Mesothelial cell of epicardium (in vitro differentiated cells): ENCODE results near the gene CREB3L2. TPM values are rescaled to one million over a fixed set of nuclear protein-coding genes. Genes with fewer than 3 reads are reported as not detected.

ENCODE experiments used
- DNase-seq, 2 experiments: peaks; one replicate each; pipeline ENCODE4 v3.0.0; 2021; ENCODE audit warnings: low spot score in 2 of 2; ENCODE audit not compliant: unreplicated experiment in 2 of 2
- H3K27ac Mint-ChIP-seq: 2 replicates; pipeline ENCODE4 v1.8.0; 2021; ENCODE audit warnings: mixed read lengths
- H3K27me3 Mint-ChIP-seq: 2 replicates; pipeline ENCODE4 v1.8.0; 2021; ENCODE audit warnings: low read depth, mixed read lengths
- H3K36me3 Mint-ChIP-seq: 2 replicates; pipeline ENCODE4 v1.8.0; 2021; ENCODE audit warnings: mixed read lengths
- H3K4me1 Mint-ChIP-seq: 2 replicates; pipeline ENCODE4 v1.8.0; 2021; ENCODE audit warnings: mixed read lengths
- H3K4me3 Mint-ChIP-seq: 2 replicates; pipeline ENCODE4 v1.8.0; 2021; ENCODE audit warnings: mild to moderate bottlenecking, moderate library complexity, mixed read lengths
- H3K9me3 Mint-ChIP-seq: 2 replicates; pipeline ENCODE4 v1.8.0; 2021; ENCODE audit warnings: mixed read lengths
- CTCF ChIP-seq: fragments of 200-600 bp; sonication (generic); IDR thresholded peaks from one replicate; pipeline ENCODE4 v1.5.0; 2021; ENCODE audit warnings: antibody characterized with exemption; ENCODE audit not compliant: unreplicated experiment
- total RNA-seq: library from RNA; stranded (reverse); gene quantifications from 3 replicates; pipeline ENCODE4 v1.2.1, GENCODE V29; 2021

Gene CREB3L2
- total RNA-seq, 1 donor from 2014 or later, result 80.4 TPM

- H3K27me3 Mint-ChIP-seq, result no peaks in the 10 kb centered on the region
- H3K4me3 Mint-ChIP-seq, result no peak overlapping the region
- peaks cover 9% of the 10 kb centered on the region for H3K36me3 Mint-ChIP-seq
- H3K9me3 Mint-ChIP-seq, result no peaks in the 10 kb centered on the region
- H3K27ac Mint-ChIP-seq, result peak overlapping the region; percentile 75
- no peak for DNase-seq
- peaks cover 30% of the 10 kb centered on the region for H3K4me1 Mint-ChIP-seq
- no peak for TF ChIP-seq CTCF
Observed at GRCh38 chr7:137992550-137993394, 9.1 kb downstream of the CREB3L2 start.

GRCh38 chr7:137992104-137992549, 9.8 kb downstream of the CREB3L2 start:
- peaks cover 35% of the 10 kb centered on the region for H3K4me1 Mint-ChIP-seq
- no peak overlapping the region for H3K4me3 Mint-ChIP-seq

GRCh38 chr7:137990251-137990941, 11.5 kb downstream of the CREB3L2 start:
- Mint-ChIP-seq H3K27me3 (no peaks in the 10 kb centered on the region), H3K4me3 (no peak overlapping the region)

More at GRCh38 chr7:137992104-137992549, 9.8 kb downstream of the CREB3L2 start:
- Mint-ChIP-seq H3K27me3 (no peaks in the 10 kb centered on the region), H3K27ac (peak overlapping the region; percentile 75), H3K9me3 (no peaks in the 10 kb centered on the region), H3K36me3 (peaks cover 9% of the 10 kb centered on the region)
- DNase-seq, result no peak
- no peak for TF ChIP-seq CTCF

GRCh38 chr7:137989590-137989989, 12.3 kb downstream of the CREB3L2 start:
- no peaks in the 10 kb centered on the region for H3K9me3 Mint-ChIP-seq
- no peak for TF ChIP-seq CTCF

More at GRCh38 chr7:137990251-137990941, 11.5 kb downstream of the CREB3L2 start:
- TF ChIP-seq CTCF, result no peak
- no peak for DNase-seq
- no peak overlapping the region for H3K27ac Mint-ChIP-seq
- no peaks in the 10 kb centered on the region for H3K9me3 Mint-ChIP-seq
- H3K4me1 Mint-ChIP-seq, result peaks cover 42% of the 10 kb centered on the region
- H3K36me3 Mint-ChIP-seq, result no peaks in the 10 kb centered on the region

GRCh38 chr7:137989094-137989493, 12.8 kb downstream of the CREB3L2 start:
- no peak overlapping the region for H3K27ac Mint-ChIP-seq
- H3K27me3 Mint-ChIP-seq, result no peaks in the 10 kb centered on the region
- peaks cover 51% of the 10 kb centered on the region for H3K4me1 Mint-ChIP-seq
- TF ChIP-seq CTCF, result no peak
- H3K9me3 Mint-ChIP-seq, result no peaks in the 10 kb centered on the region
- peaks cover 5% of the 10 kb centered on the region for H3K36me3 Mint-ChIP-seq
- DNase-seq, result no peak
- no peak overlapping the region for H3K4me3 Mint-ChIP-seq

More at GRCh38 chr7:137989590-137989989, 12.3 kb downstream of the CREB3L2 start:
- no peak overlapping the region for H3K4me3 Mint-ChIP-seq
- DNase-seq, result no peak
- H3K27ac Mint-ChIP-seq, result no peak overlapping the region
- H3K36me3 Mint-ChIP-seq, result peaks cover under 1% of the 10 kb centered on the region
- peaks cover 50% of the 10 kb centered on the region for H3K4me1 Mint-ChIP-seq
- no peaks in the 10 kb centered on the region for H3K27me3 Mint-ChIP-seq
